GM18511 (cell line): ENCODE measurements around the gene APLN.

Source experiments
- ATAC-seq: cut with Tn5 transposase; IDR thresholded peaks from one replicate; pipeline ENCODE4 v1.9.1; 2021; ENCODE audit warnings: mild to moderate bottlenecking, moderate library complexity; ENCODE audit not compliant: unreplicated experiment

APLN gene

GRCh38 chrX:129642641-129643040, 12.1 kb downstream of the APLN start:
- ATAC-seq, result no peak

DNA sequence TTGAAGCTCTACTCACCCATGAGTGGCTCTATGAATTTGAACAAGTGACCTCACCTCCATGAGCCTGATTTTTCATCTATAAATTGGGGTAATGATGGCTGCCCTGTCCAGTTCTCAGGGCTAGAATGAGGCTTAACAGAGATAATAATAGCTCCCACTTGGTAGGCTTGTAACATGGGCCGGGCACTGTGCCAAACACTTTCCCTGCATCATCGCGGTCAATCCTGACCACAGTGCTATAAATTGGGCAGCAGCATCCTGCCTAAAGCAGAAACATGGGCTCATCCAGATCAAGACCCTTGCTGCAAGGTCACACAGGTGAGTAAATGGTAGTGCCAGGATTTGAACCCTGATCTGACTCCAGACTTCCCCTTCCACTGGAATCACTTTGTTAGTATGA, 12.8 kb downstream of the APLN start:
- ATAC-seq, result no peak

DNA sequence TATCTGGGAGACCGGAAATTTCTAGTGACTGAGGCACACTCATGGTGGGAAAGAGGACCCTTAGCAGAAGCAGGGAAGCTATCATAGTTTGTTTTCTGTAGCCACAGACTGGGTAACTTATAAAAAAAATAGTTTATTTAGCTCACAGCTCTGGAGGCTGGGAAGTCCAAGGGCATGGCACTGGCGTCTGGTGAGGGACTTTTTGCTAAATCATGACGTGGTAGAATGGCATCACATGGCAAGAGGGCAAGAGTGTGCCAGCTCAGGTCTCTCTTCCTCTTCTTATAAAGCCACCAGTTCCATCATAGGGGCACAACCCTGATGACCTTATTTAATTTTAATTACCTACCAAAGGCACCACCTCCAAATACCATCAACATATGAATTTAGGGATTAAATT, 13.3 kb downstream of the APLN start:
- no peak for ATAC-seq

DNA sequence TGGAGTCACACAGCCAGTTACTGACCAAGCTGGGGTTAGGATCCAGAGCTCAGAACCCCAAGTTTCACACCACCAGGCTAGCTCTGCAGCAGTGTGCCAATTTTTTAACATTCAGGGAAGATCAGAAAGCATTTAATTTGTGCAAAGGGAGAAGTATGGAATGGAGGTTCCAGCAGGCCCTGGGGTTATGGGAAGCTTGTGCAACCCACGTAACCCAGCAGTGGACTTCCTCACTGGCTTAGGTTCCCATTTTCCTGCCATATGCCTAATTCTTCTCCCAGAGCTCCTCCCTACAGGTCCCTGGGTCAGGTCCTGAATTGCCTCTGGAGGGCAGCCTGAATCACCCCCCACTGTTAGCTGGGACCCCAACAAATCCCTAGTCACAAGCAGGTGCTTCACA, 14.0 kb downstream of the APLN start:
- no peak for ATAC-seq

GRCh38 chrX:129638917-129639316, 15.8 kb downstream of the APLN start:
- ATAC-seq, result no peak

DNA sequence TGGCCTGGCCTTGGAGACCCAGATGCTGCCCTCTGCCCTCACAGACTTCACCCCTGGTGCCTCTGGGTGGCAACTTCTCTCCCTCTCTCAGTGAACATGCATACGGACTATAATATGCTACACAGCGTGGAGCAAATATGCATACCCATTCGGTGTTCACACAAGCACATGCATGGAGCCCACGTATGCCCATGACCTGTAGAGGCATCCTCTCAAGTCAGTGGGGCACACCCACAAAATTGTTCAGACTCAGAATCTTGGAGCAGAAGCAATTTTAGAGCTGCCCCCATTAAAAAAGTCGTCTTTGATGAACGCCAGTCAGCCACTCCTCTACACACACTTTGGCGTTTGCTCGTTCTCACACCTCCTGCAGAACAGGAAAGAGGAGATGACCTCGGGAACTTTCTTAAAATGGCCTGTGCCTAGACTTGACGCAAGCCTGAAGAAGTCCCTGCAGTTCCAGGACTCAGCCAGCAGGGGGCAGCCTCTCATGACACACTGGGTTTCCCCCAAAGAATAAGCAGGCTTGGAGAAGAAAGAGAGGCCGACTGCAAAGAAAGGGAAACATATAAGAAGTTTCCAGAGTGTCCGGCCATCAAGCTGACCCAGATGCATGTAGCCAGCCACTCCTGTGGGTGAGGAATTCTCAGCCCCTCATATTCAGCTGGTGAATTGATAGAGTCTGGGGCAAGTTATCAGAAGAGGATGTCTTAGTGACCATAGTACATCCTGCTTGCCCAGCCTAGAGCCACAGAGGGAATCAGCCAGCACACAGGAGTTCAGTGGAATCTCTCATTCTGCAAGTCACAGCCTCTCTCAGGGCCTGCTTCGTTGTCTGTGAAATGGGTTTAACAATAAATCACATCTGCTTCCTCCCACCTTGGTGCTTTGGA, 17.3 kb downstream of the APLN start:
- peak; percentile 83 for ATAC-seq

- ATAC-seq, result no peak
These were observed 18.5 kb downstream of the APLN start for GRCh38 chrX:129636175-129636681.

DNA sequence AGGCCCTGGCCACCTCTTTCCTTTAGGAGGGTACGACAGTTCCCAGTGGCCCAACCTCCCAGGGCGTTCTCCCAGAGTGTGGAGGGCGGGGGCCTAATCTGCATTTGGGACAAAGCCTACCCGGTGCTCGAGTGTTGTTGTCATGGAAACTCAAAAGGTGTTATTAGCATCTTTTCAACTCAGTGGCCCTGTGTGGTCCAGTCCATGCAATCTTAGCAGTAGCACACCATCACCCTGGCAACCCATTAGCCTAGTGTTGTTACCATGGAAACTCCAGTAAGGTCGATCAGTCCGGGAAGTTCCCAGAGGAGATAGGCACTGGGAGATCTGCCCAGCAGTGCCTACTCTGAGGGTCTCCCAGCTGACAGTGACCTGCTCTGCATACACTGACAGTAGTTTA, 20.2 kb downstream of the APLN start:
- no peak for ATAC-seq

DNA sequence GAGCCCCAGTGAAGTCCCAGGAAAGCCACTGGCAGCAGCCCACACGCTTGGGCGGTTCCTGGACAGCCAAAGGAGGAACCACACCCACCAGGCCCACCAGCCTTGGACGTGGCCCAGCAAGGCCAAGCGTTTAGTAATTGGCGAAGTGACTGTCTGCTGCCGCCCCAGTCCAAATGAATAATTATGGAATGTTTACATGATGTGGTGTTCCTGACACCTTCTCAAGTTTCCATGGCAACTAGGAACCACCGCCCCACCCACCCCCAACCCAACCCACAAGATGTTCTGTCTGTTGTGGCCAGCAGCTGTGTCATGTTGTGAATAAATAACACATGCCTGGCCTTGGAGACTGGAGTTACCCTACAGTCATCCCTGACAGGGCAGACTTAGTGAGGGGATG, 22.3 kb downstream of the APLN start:
- no peak for ATAC-seq

GRCh38 chrX:129631849-129632248, 22.9 kb downstream of the APLN start:
- no peak for ATAC-seq

DNA sequence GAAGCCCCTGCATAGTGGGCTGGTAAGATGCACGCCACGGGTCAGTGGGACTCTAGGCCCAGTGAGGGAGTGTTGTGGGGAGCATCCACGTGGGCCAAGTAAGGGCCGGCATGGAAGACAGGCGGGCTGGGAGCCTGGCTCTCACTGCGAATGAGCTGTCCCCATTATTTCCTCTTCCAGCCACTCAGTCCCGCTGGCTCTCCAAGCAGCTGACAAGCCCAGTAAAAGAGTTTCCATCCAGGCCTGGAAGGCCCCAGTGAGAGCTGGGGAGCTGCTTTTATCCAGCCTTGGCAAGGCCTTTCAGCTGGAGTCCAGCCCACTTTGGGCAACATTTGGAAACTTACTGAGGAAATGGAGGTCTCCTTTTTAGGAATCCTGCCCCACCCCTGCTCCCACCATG, 24.9 kb downstream of the APLN start:
- ATAC-seq, result no peak

DNA sequence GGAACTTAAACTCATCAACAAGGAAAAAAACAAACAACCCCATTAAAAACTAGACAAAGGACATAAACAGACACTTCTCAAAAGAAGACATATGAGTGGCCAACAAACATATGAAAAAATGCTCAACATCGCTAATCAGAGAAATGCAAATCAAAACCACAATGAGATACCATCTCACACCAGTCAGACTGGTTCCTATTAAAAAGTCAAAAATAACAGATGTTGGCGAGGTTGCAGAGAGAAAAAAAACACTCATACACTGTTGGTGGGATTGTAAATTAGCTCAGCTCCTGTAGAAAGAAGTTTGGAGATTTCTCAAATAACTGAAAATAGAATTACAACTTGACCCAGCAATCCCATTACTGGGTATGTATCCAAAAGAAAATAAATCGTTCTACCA, 28.7 kb downstream of the APLN start:
- ATAC-seq, result no peak

- ATAC-seq, result no peak
These were observed 31.9 kb downstream of the APLN start for GRCh38 chrX:129622757-129623301.

DNA sequence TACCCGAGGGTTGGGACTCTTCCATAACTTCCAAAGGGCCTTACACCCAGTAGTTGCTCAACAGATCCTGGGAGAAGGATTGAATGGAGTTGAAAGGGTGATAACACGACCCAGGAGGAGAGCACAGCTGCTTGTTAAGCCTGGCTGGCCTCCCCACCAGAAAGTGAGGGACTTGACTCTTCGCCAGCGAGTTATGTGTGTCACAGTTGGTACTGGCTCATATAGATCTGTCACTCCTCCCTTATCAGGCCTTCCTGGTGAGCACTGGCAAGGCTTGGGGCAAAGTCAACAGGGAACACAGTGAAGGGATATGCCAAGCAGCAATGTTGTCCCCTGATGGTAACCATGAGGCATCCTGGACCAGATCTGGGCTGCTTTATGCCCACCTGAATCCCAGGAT, 35.8 kb downstream of the APLN start:
- no peak for ATAC-seq

DNA sequence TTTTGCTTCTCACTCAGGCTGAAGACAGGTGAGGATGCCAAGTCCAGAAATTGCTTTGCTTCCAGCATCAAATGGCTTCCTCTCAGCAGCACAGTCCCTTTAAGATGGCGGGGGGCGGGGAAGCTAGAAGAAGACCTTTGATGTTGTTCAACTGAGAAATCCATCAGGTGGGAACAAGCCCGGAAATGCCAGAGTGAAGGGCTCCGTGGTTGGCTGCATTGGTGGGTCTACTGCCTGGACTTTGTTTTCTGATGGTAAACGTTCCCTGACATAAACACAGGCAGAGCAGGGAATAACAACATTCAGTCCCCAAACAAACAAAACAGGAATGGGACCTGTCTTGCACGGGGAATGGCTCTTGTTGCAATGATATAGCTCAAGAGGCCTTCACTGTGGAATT, 37.3 kb downstream of the APLN start:
- ATAC-seq, result no peak

- no peak for ATAC-seq
These were observed 40.1 kb downstream of the APLN start for GRCh38 chrX:129614481-129615255.

GRCh38 chrX:129613596-129613995, 41.2 kb downstream of the APLN start:
- ATAC-seq, result no peak

DNA sequence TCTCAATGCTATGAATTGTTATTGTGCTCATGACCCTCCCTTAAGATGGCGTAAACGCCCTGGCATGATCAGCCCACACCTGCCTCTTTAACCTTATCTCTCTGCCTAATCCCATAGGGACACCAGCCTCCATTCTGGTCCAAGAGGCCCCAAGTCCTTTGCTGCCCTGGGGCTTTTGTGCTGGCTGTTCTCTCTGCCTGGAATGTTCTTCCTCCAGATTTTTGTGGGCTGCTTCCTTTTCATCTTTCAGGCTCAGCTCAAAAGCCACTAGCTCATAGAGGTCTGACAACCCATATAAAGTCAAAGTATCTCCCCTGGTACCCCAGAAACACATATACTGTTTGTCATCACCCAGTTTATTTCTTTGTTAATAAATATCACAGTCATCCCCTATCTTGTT, 42.4 kb downstream of the APLN start:
- no peak for ATAC-seq

DNA sequence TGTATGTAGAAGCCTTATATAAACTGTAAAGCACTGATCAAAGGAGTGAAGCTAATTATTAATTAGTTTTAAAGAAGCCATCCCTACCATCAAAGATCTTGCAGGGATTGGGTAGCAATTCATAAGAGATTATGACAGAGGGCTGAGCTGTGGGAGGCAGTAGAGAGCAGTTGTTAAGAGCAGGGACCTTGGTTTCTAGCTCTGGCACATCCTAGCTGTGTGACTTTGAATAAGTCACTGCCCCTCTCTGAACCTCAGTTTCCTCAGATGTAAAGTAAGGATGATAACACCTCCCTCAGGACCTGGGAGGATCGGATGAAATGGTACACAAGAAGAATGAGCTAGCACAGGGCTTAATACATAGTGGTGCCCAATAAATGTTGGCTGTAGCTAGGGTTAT, 45.4 kb downstream of the APLN start:
- no peak for ATAC-seq

DNA sequence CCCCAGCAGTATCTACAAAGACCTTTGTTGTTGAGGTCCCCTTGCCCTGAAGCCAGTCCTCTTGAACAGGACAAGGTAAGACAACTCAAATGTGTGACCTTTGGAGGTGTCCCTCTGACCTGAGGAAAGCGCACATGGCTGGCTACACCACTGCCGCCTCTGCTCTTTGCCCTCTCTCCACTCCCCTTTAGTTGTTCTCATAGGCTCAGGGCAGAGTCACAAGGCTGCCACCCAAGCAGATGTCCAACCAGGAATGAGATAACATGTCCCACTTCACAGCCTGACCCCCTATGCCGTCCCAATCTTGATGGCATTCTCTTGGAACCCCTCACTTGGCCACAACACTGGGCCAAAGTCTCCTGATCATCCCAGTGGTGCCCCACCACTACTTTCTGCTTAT, 46.3 kb downstream of the APLN start:
- ATAC-seq, result no peak

DNA sequence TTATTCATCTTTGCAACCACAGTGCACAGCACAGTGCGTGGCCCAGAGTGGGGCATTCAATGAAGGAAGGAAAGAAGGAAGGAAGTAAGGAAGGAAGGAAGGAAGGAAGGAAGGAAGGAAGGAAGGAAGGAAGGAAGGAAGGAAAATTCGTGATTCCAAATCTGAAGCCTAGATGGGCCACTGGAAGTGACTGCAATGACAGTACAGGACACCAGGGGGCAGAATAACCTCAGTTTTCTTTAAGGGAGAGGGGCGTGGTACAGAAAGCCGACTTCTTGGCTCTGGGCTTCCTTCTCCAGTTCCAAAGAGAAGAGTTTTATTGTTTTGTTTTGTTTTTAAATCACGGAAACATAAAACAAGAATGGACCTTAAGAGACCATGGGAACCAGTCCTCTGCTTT, 47.8 kb downstream of the APLN start:
- peak; percentile 44 for ATAC-seq

- no peak for ATAC-seq
These were observed 53.8 kb downstream of the APLN start for GRCh38 chrX:129600981-129601424.
